ENCODE data around the gene TSPAN10. TPM values are rescaled to one million over a fixed set of nuclear protein-coding genes. Genes with fewer than 3 reads are reported as not detected.

Gene TSPAN10
- total RNA-seq, 1 experiment from 2014 or later = 4.0 TPM

DNA sequence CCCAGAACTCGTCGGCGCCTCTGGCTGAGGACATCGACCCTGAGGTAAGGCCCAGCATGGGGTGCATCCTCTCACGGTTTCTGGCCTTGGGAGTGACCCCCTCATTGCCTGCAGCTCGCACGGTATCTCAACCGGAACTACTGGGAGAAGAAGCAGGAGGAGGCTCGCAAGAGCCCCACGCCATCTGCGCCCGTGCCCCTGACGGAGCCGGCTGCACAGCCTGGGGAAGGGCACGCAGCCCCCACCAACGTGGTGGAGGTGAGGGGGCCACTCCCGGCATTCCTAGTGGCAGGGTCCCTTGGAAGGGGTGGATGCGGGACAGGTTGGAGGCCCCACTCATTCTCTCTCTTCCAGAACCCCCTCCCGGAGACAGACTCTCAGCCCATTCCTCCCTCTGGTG lies 57.8 kb downstream of the TSPAN10 start:
- peaks cover 3% of the 10 kb centered on the region for H3K36me3 ChIP-seq (ENCODE audit: control insufficient read depth, insufficient read depth, low read length)
- DNase-seq = no peak
- POLR2A ChIA-PET = no interaction called here
- peaks cover 85% of the 10 kb centered on the region for H3K36me3 Mint-ChIP-seq (ENCODE audit: insufficient read depth, unreplicated experiment)
- CTCF ChIA-PET = interaction anchor here (1.0 kb wide), 1 partner anchor 179 kb away, joined by 3 read pairs; no protein-coding TSS in a partner anchor
- H3K4me1 ChIP-seq = no peaks in the 10 kb centered on the region
- intact Hi-C loops (cut with micrococcal nuclease; ENCODE audit: unreplicated experiment) = no loop called here
- no peaks in the 10 kb centered on the region for H3K4me1 Mint-ChIP-seq (ENCODE audit: low read depth, unreplicated experiment)
- no peaks in the 10 kb centered on the region for H3K9me3 Mint-ChIP-seq (ENCODE audit: unreplicated experiment)
- no TSS peak for BruUV-seq (replicated peaks)
- H3K27ac Mint-ChIP-seq (ENCODE audit: unreplicated experiment) = no peak overlapping the region
- TF ChIP-seq, protein P1, sequence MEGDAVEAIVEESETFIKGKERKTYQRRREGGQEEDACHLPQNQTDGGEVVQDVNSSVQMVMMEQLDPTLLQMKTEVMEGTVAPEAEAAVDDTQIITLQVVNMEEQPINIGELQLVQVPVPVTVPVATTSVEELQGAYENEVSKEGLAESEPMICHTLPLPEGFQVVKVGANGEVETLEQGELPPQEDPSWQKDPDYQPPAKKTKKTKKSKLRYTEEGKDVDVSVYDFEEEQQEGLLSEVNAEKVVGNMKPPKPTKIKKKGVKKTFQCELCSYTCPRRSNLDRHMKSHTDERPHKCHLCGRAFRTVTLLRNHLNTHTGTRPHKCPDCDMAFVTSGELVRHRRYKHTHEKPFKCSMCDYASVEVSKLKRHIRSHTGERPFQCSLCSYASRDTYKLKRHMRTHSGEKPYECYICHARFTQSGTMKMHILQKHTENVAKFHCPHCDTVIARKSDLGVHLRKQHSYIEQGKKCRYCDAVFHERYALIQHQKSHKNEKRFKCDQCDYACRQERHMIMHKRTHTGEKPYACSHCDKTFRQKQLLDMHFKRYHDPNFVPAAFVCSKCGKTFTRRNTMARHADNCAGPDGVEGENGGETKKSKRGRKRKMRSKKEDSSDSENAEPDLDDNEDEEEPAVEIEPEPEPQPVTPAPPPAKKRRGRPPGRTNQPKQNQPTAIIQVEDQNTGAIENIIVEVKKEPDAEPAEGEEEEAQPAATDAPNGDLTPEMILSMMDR (IDR thresholded peaks at IDR 0.05; ENCODE audit: insufficient read depth in 1 of 2, low read depth in 1 of 2, low read length in 1 of 2, severe bottlenecking in 1 of 2, unreplicated experiment in 1 of 2) = no peak
- H3K9me3 ChIP-seq = no peaks in the 10 kb centered on the region
- no peak overlapping the region for H3K4me3 ChIP-seq (ENCODE audit: low read depth, low read length)
- no peaks in the 10 kb centered on the region for H3K27me3 Mint-ChIP-seq (ENCODE audit: insufficient read depth, unreplicated experiment)
- H3K4me3 Mint-ChIP-seq (ENCODE audit: unreplicated experiment) = no peak overlapping the region
- H3K27me3 ChIP-seq (replicated peaks; ENCODE audit: control insufficient read depth, insufficient read depth, low read length) = no peaks in the 10 kb centered on the region

DNA sequence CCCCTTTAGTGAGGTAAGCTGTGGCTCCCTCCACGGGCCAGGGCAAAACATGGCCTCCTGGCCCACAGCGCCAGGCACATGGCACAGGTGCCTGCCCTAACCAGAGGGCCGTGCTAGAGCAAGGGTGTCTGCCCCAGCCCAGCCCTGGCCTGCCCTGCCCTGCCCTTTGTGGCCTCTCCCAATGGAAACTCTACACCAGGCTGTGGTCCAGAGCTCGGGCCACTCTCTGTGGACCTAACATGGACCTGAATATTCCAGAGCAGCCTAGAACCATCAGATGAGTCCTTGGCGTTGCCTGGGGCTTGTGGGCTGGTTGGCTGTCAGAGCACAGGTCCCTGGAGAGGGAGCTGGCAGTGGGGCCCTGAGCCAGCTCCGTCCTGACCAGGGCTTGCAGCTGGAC lies 58.2 kb downstream of the TSPAN10 start:
- BruUV-seq (replicated peaks) = no TSS peak
- intact Hi-C loops (cut with micrococcal nuclease; ENCODE audit: unreplicated experiment) = no loop called here

DNA sequence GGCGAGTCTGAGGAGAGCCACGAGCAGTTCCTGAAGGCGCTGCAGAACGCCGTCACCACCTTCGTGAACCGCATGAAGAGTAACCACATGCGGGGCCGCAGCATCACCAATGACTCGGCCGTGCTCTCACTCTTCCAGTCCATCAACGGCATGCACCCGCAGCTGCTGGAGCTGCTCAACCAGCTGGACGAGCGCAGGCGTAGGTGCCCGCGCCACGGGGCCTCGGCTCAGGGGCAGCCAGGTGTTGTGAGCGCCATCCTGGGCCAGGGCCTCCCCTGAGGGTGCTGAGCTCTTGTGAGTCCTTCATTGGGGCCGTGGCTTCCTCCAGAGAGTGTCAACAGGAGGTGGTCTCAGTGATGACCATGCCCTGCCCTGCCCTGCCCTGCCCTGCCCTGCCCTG lies 58.8 kb downstream of the TSPAN10 start:
- H3K4me3 ChIP-seq (ENCODE audit: low read depth, low read length) = no peak overlapping the region
- no peaks in the 10 kb centered on the region for H3K27me3 ChIP-seq (replicated peaks; ENCODE audit: control insufficient read depth, insufficient read depth, low read length)
- intact Hi-C loops (cut with micrococcal nuclease; ENCODE audit: unreplicated experiment) = no loop called here
- Mint-ChIP-seq H3K9me3 (ENCODE audit: unreplicated experiment) (no peaks in the 10 kb centered on the region), H3K27me3 (ENCODE audit: insufficient read depth, unreplicated experiment) (no peaks in the 10 kb centered on the region), H3K4me1 (ENCODE audit: low read depth, unreplicated experiment) (peaks cover 3% of the 10 kb centered on the region), H3K4me3 (ENCODE audit: unreplicated experiment) (no peak overlapping the region), H3K27ac (ENCODE audit: unreplicated experiment) (no peak overlapping the region), H3K36me3 (ENCODE audit: insufficient read depth, unreplicated experiment) (peaks cover 87% of the 10 kb centered on the region)
- H3K9me3 ChIP-seq = no peaks in the 10 kb centered on the region
- no peak for DNase-seq
- no peaks in the 10 kb centered on the region for H3K4me1 ChIP-seq
- peaks cover 2% of the 10 kb centered on the region for H3K36me3 ChIP-seq (ENCODE audit: control insufficient read depth, insufficient read depth, low read length)
- TF ChIP-seq, protein P1 (IDR thresholded peaks at IDR 0.05; ENCODE audit: insufficient read depth in 1 of 2, low read depth in 1 of 2, low read length in 1 of 2, severe bottlenecking in 1 of 2, unreplicated experiment in 1 of 2) = no peak
- no TSS peak for BruUV-seq (replicated peaks)
- CTCF ChIA-PET = interaction anchor here (1.0 kb wide), 1 partner anchor 178 kb away, joined by 3 read pairs; no protein-coding TSS in a partner anchor
- POLR2A ChIA-PET = no interaction called here

More for the DNA sequence above, 58.2 kb downstream of the TSPAN10 start:
- peaks cover 2% of the 10 kb centered on the region for H3K36me3 ChIP-seq (ENCODE audit: control insufficient read depth, insufficient read depth, low read length)
- H3K4me3 Mint-ChIP-seq (ENCODE audit: unreplicated experiment) = no peak overlapping the region
- no peaks in the 10 kb centered on the region for H3K4me1 Mint-ChIP-seq (ENCODE audit: low read depth, unreplicated experiment)
- DNase-seq = no peak
- H3K4me3 ChIP-seq (ENCODE audit: low read depth, low read length) = no peak overlapping the region
- H3K9me3 Mint-ChIP-seq (ENCODE audit: unreplicated experiment) = no peaks in the 10 kb centered on the region
- TF ChIP-seq, protein P1 (IDR thresholded peaks at IDR 0.05; ENCODE audit: insufficient read depth in 1 of 2, low read depth in 1 of 2, low read length in 1 of 2, severe bottlenecking in 1 of 2, unreplicated experiment in 1 of 2) = no peak
- no peaks in the 10 kb centered on the region for H3K9me3 ChIP-seq
- no peaks in the 10 kb centered on the region for H3K27me3 Mint-ChIP-seq (ENCODE audit: insufficient read depth, unreplicated experiment)
- POLR2A ChIA-PET = no interaction called here
- H3K27me3 ChIP-seq (replicated peaks; ENCODE audit: control insufficient read depth, insufficient read depth, low read length) = no peaks in the 10 kb centered on the region
- no peaks in the 10 kb centered on the region for H3K4me1 ChIP-seq
- H3K36me3 Mint-ChIP-seq (ENCODE audit: insufficient read depth, unreplicated experiment) = peaks cover 86% of the 10 kb centered on the region
- CTCF ChIA-PET = interaction anchor here (1.0 kb wide), 1 partner anchor 179 kb away, joined by 3 read pairs; no protein-coding TSS in a partner anchor
- H3K27ac Mint-ChIP-seq (ENCODE audit: unreplicated experiment) = no peak overlapping the region

Data from Caco-2 (cell line).